HepG2 (cell line): ENCODE data around the gene PRSS3.
"Not testable (repeated sequence)": the region's sequence is repeated elsewhere in the genome, so short reads cannot be mapped to it uniquely, and the experiment has no call there.

Experiments
- CBFB ChIP-seq: sonication (generic); formaldehyde crosslinking; IDR thresholded peaks from 2 replicates; pipeline ENCODE4 v1.4.0; 2020; ENCODE audit warnings: missing genetic modification reagents
- GTF2F1 ChIP-seq: fragments of 150-350 bp; IDR thresholded peaks from 2 replicates; pipeline ENCODE4 v1.6.1; 2014; ENCODE audit warnings: low read length
- HDAC2 ChIP-seq: sonication (generic); formaldehyde crosslinking; IDR thresholded peaks from 2 replicates; pipeline ENCODE4 v1.4.0; 2020; ENCODE audit warnings: missing genetic modification reagents
- IRF2 ChIP-seq: IDR thresholded peaks from 2 replicates; pipeline ENCODE4 v1.6.1; 2018; ENCODE audit warnings: missing genetic modification reagents, missing compliant biosample characterization
- UBTF ChIP-seq: sonication (generic); formaldehyde crosslinking; IDR thresholded peaks from 2 replicates; pipeline ENCODE4 v1.4.0; 2020; ENCODE audit warnings: mild to moderate bottlenecking, missing genetic modification reagents
- ZNF674 ChIP-seq: sonication (generic); formaldehyde crosslinking; IDR thresholded peaks from 2 replicates; pipeline ENCODE4 v1.5.0; 2020; ENCODE audit warnings: low read depth, mild to moderate bottlenecking, missing genetic modification reagents
- TF ChIP-seq, protein P1 (sequence below): sonication (generic); formaldehyde crosslinking; IDR thresholded peaks from 2 replicates; pipeline ENCODE4 v1.5.0; 2020; ENCODE audit warnings: mild to moderate bottlenecking, missing genetic modification reagents, moderate library complexity

DNA sequence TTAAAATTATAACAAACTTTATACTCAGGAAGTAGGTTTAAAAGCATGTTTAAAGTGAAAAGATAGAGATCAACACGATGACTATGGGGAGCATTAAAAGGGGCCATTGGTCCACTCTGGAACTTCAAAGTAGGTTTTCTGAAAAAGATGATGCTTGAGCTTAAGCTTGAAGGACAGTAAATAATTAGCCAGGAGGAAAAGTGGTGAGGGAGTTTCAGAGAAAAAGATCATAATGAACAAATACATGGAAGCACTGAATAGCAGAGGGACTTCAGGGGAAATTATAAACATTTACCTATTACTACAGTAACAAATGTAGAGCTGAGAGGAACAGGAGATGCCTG is 13.6 kb downstream of the PRSS3 start:
- TF ChIP-seq, protein P1, sequence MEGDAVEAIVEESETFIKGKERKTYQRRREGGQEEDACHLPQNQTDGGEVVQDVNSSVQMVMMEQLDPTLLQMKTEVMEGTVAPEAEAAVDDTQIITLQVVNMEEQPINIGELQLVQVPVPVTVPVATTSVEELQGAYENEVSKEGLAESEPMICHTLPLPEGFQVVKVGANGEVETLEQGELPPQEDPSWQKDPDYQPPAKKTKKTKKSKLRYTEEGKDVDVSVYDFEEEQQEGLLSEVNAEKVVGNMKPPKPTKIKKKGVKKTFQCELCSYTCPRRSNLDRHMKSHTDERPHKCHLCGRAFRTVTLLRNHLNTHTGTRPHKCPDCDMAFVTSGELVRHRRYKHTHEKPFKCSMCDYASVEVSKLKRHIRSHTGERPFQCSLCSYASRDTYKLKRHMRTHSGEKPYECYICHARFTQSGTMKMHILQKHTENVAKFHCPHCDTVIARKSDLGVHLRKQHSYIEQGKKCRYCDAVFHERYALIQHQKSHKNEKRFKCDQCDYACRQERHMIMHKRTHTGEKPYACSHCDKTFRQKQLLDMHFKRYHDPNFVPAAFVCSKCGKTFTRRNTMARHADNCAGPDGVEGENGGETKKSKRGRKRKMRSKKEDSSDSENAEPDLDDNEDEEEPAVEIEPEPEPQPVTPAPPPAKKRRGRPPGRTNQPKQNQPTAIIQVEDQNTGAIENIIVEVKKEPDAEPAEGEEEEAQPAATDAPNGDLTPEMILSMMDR (CRISPR knock-in tag), result not testable (repeated sequence)
- TF ChIP-seq CBFB (CRISPR knock-in tag); HDAC2 (CRISPR knock-in tag); GTF2F1; IRF2 (CRISPR knock-in tag); ZNF674; UBTF (CRISPR knock-in tag): not testable (repeated sequence)
